Stomach smooth muscle (tissue), 2 donors: Measurements from ENCODE around the gene SMPD3.
A peak's percentile ranks its signal among the peaks of the same experiment; 100 is the strongest.

Experiments
- H3K27ac ChIP-seq: one replicate; pipeline ENCODE4 v1.7.0; 2013; ENCODE audit warnings: mild to moderate bottlenecking, low read length, inconsistent platforms
- H3K27me3 ChIP-seq, 2 donors: one replicate each; pipeline ENCODE4 v1.7.0; 2013; ENCODE audit warnings: low read length in 2 of 2; ENCODE audit not compliant: insufficient read depth in 2 of 2, control insufficient read depth in 1 of 2
- H3K36me3 ChIP-seq, 2 donors: one replicate each; pipeline ENCODE4 v1.7.0; 2013; ENCODE audit warnings: low read length in 2 of 2; ENCODE audit not compliant: control insufficient read depth in 2 of 2, insufficient read depth in 2 of 2
- H3K4me1 ChIP-seq: one replicate; pipeline ENCODE4 v1.7.0; 2013; ENCODE audit warnings: low read length; ENCODE audit not compliant: control insufficient read depth, insufficient read depth
- H3K4me3 ChIP-seq, 2 donors: one replicate each; pipeline ENCODE4 v1.7.0; 2013; ENCODE audit warnings: low read length in 2 of 2
- H3K9ac ChIP-seq, 2 donors: one replicate each; pipeline ENCODE4 v1.7.0; 2013; ENCODE audit warnings: low read length in 2 of 2, mild to moderate bottlenecking in 1 of 2
- H3K9me3 ChIP-seq, 2 donors: one replicate each; pipeline ENCODE4 v1.7.0; 2013; ENCODE audit warnings: low read length in 2 of 2; ENCODE audit not compliant: control insufficient read depth in 2 of 2
- donor health status: healthy.
- donor health status: Pancreatic carcinoma.

SMPD3 gene

DNA sequence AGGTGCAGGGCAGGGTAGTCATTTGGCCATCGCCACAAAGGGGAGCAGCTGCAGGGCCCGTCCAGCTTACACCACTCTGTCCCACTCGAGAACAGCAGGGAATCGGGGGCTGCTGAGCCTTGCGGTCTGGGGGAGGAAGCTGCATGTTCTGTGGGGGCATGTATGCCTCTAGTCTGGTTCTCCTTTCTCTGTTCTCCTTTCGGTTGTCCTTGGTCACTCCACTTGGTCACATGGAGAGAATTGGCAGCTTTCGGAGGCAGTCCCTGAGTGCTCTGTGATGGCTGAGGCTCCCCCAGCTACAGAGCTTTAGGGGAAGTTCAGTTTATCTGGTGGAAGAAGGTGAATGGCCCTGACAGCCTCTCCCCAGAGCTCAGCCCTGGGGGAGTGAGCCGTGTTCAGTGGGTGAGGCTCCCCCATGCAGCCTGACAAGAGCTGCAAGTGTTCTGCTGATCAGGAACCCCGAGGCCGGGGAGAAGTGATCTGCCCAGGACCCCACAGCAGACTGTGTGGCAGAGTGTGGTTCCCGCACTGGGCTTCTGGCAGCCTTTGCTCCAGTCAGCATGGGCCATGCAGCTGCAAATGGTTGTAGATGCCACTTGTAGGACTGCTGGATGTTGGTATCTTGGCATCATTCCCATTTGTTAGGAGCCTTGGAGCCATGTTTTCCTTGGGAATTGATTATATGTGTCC is 22.3 kb upstream of the SMPD3 start:
- Histone ChIP-seq H3K36me3 (no peaks in the 10 kb centered on the region), H3K9me3 (no peaks in the 10 kb centered on the region), H3K27me3 (peaks cover 0 to 3% of the 10 kb centered on the region in 2 donors), H3K4me1 (peaks cover 8% of the 10 kb centered on the region), H3K27ac (no peak overlapping the region), H3K9ac (no peak overlapping the region), H3K4me3 (no peak overlapping the region)

- Histone ChIP-seq H3K4me3 (peak overlapping the region in 1 of 2 donors; percentile 24), H3K36me3 (no peaks in the 10 kb centered on the region), H3K27me3 (peaks cover 0 to 3% of the 10 kb centered on the region in 2 donors), H3K4me1 (peaks cover 8% of the 10 kb centered on the region), H3K9ac (no peak overlapping the region), H3K27ac (no peak overlapping the region), H3K9me3 (no peaks in the 10 kb centered on the region)
These were observed 21.6 kb upstream of the SMPD3 start for GRCh38 chr16:68469796-68470460.

GRCh38 chr16:68468842-68469241 is 20.5 kb upstream of the SMPD3 start:
- Histone ChIP-seq H3K4me1 (peaks cover 8% of the 10 kb centered on the region), H3K27ac (no peak overlapping the region), H3K9ac (no peak overlapping the region)

GRCh38 chr16:68466174-68466573 is 17.9 kb upstream of the SMPD3 start:
- H3K4me3 ChIP-seq = no peak overlapping the region
- H3K27ac ChIP-seq = no peak overlapping the region
- H3K9ac ChIP-seq = no peak overlapping the region
- H3K4me1 ChIP-seq = peaks cover under 1% of the 10 kb centered on the region
- peaks cover 0 to 6% of the 10 kb centered on the region in 2 donors for H3K9me3 ChIP-seq
- H3K36me3 ChIP-seq = no peaks in the 10 kb centered on the region
- H3K27me3 ChIP-seq = peaks cover 0 to 3% of the 10 kb centered on the region in 2 donors

More at GRCh38 chr16:68468842-68469241, 20.5 kb upstream of the SMPD3 start:
- no peaks in the 10 kb centered on the region for H3K9me3 ChIP-seq
- H3K36me3 ChIP-seq = no peaks in the 10 kb centered on the region
- no peak overlapping the region for H3K4me3 ChIP-seq
- H3K27me3 ChIP-seq = peaks cover 0 to 3% of the 10 kb centered on the region in 2 donors

DNA sequence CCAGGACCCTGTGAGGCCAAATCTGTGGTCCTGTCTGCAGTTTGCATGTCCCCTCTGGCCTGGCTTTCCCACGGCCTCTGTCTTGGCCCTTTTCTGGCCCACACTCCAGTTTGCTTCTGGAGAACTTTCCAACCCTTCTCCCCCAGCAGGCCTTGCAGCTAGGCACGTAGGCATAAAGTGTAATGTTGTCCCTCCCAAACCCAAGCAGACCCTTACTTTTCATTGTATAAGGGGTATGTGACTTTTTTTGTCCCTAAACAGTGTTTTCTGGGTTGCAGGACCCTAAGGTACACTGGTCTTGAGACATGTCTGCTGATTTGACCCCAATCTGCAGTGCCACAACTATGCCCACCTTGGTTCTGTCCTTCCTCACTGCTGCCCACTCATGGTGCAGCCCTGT is 15.6 kb upstream of the SMPD3 start:
- Histone ChIP-seq H3K36me3 (no peaks in the 10 kb centered on the region), H3K9me3 (peaks cover 0 to 6% of the 10 kb centered on the region in 2 donors), H3K27me3 (peaks cover 6 to 7% of the 10 kb centered on the region in 2 donors), H3K4me3 (no peak overlapping the region), H3K9ac (no peak overlapping the region), H3K4me1 (no peaks in the 10 kb centered on the region), H3K27ac (no peak overlapping the region)

DNA sequence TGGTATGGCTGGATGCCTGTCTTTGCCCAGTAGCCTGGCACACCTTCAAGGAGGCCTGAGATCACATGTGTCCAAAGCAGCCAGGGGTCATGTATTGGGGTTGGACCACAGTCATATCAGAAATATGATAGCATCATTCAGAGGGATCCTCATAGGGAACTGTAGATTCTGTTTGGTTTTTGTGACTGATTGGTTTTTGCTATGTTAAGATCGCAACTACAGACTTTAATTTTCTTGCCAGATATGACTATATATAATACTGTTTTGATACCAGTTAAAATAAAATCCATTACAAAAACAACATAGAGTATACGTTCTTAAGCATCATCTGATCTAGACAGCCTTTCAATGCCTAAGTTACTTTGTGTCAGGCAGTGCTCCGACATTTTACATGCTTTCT is 11.8 kb upstream of the SMPD3 start:
- Histone ChIP-seq H3K9me3 (peaks cover 0 to 6% of the 10 kb centered on the region in 2 donors), H3K36me3 (no peaks in the 10 kb centered on the region), H3K4me1 (no peaks in the 10 kb centered on the region), H3K4me3 (no peak overlapping the region), H3K27ac (no peak overlapping the region), H3K9ac (no peak overlapping the region), H3K27me3 (peaks cover 6 to 7% of the 10 kb centered on the region in 2 donors)

GRCh38 chr16:68459457-68459856 is 11.1 kb upstream of the SMPD3 start:
- Histone ChIP-seq H3K36me3 (no peaks in the 10 kb centered on the region), H3K27me3 (peaks cover 6 to 7% of the 10 kb centered on the region in 2 donors), H3K9ac (no peak overlapping the region), H3K27ac (no peak overlapping the region), H3K4me1 (no peaks in the 10 kb centered on the region), H3K9me3 (peaks cover 0 to 6% of the 10 kb centered on the region in 2 donors), H3K4me3 (no peak overlapping the region)

GRCh38 chr16:68458551-68458950 is 10.2 kb upstream of the SMPD3 start:
- Histone ChIP-seq H3K27ac (no peak overlapping the region), H3K36me3 (no peaks in the 10 kb centered on the region), H3K4me1 (no peaks in the 10 kb centered on the region), H3K27me3 (peaks cover 6 to 7% of the 10 kb centered on the region in 2 donors), H3K9ac (no peak overlapping the region), H3K4me3 (no peak overlapping the region), H3K9me3 (peaks cover 0 to 6% of the 10 kb centered on the region in 2 donors)

DNA sequence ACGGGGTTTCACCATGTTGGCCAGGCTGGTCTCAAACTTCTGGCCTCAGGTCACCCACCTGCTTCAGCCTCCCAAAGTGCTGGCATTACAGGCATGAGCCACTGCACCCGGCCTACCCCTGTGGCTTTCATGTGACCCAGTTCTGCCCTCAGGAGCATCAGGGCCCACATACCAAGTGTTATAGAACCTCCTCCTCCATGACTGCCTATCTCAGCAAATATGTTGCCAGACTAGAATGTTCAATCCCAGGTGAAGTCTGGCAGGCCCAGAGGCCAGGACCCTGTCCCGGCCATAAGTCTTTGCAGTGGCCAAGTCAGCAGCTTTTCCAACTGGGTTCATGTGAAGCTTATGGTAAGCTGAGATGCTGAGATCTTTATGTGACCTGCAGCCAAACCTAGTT is 9.8 kb upstream of the SMPD3 start:
- Histone ChIP-seq H3K4me1 (no peaks in the 10 kb centered on the region), H3K27ac (no peak overlapping the region), H3K27me3 (peaks cover 6 to 7% of the 10 kb centered on the region in 2 donors), H3K4me3 (no peak overlapping the region), H3K9me3 (peaks cover 0 to 2% of the 10 kb centered on the region in 2 donors), H3K36me3 (no peaks in the 10 kb centered on the region), H3K9ac (no peak overlapping the region)

DNA sequence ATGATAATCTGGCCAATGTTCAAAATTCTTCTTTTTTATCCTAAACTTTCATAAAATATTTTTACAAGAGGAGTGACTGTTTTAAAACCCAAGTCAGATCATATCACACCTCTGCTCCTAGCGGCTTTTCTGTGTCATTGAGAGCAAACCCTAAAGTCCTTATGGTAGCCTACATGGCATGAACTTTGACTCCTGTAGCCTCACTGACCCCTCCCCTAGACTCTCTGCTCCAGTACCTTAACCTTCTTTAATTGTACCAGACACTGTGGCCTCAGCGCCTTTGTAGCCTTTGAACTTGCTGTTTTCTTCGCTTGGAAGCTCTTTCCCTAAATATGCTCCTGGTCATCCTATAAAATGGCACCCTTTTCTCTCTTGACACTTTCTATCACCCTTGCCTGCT is 7.3 kb upstream of the SMPD3 start:
- H3K27ac ChIP-seq = no peak overlapping the region
- no peaks in the 10 kb centered on the region for H3K4me1 ChIP-seq
- no peaks in the 10 kb centered on the region for H3K9me3 ChIP-seq
- H3K27me3 ChIP-seq = peaks cover 6 to 7% of the 10 kb centered on the region in 2 donors
- H3K36me3 ChIP-seq = no peaks in the 10 kb centered on the region
- no peak overlapping the region for H3K9ac ChIP-seq
- no peak overlapping the region for H3K4me3 ChIP-seq

- H3K36me3 ChIP-seq = no peaks in the 10 kb centered on the region
- H3K4me1 ChIP-seq = no peaks in the 10 kb centered on the region
- no peak overlapping the region for H3K4me3 ChIP-seq
- H3K27me3 ChIP-seq = peaks cover 6 to 7% of the 10 kb centered on the region in 2 donors
- H3K27ac ChIP-seq = no peak overlapping the region
- H3K9me3 ChIP-seq = no peaks in the 10 kb centered on the region
- no peak overlapping the region for H3K9ac ChIP-seq
These were observed 6.7 kb upstream of the SMPD3 start for GRCh38 chr16:68454920-68455435.
